ENCODE results near the gene NCKAP5.

NCKAP5 gene

DNA sequence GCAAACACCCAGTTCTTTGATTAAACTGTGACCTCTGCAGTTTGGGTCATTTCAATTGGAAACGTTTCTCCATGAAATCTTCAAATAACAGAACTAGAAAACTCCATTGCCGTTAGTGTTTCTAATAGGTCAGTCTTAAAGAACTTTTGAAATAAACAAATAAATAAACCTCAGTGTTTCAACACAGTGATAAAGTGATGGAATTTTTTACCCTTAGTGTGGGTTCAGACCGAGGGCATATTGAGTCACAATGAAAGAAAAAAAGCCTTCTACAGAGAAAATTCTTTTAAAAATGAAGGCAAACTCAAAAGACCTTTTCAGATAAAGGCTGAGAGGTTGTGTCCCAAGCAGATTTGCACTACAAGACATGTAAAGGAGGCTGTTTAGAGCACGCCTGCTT is 149.6 kb downstream of the NCKAP5 start:
- DNase-seq, result no peak

DNA sequence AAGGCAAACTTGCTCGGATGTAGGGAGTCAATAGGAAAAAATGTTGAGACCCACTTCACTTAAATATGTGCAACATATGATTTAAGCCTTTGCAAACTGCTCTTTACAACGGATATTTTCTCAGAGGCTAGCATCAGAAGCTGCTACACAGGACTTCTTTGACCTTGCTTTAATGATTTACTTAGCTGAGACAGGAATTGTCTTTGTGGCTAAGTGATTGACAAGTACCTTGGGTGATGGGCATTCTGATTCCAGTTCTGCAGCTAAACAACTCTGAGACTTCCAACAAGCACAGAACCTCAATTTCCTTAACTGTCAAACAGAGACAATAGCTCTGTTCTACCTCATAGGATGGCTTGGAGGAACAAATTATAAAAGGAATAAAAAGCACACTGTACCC is 150.2 kb downstream of the NCKAP5 start:
- DNase-seq, result no peak

DNA sequence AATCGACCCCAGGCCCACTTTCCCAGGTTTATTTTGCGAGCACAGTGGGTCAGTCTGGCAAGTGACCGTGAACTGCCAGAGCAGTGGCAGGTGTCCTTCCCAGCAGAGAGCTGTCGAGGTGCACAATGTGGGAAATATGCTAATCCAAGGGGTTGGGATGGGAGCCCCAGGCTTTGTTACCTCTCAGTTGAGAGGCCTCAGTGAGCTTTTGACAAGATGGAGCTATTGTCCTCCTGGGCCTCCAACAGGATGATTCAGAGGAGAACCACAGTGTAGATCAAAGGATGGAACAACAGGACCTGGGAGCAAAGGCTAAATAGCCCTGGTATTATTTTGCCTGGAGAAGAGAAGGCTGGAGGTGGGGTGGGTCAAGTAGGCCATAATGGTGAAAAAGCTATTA is 150.8 kb downstream of the NCKAP5 start:
- DNase-seq, result no peak

DNA sequence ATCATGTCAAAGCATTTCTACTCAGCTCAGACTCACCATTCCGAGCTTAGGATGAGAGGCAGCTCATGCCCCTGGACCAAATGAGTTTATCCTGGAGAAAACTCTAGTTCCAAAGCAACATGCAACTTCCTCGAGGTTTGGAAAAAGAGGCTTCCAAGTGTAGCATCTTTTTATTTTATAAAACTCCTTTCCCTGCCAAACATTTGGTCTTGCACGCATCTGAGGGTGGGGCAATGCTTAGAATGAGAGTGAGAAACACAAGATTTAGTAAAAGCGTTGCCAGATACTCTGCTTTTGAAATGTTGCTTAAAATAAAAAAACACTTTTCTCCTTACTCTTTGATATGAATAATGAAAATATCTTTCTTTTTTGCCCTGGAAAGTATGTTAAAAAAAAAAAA is 151.5 kb downstream of the NCKAP5 start:
- no peak for DNase-seq

DNA sequence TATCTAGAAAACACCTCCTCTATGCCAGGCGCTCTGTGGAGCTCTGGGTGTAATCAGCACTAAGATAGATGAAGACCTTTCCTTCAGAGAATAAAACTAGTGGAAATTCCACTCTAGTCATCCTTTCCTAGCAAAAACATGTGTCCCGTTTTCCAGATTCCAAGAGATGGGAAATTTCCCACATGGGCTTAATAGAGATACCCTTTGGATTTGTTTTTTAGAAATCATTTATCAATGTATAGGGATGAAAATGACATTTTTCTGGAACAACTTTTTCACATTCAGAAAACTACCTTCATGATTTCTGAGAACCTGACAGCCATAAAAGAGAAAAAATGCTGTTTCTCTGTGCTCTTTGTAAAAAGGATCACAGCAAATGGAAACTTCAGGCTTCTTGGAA is 152.1 kb downstream of the NCKAP5 start:
- DNase-seq, result no peak

DNA sequence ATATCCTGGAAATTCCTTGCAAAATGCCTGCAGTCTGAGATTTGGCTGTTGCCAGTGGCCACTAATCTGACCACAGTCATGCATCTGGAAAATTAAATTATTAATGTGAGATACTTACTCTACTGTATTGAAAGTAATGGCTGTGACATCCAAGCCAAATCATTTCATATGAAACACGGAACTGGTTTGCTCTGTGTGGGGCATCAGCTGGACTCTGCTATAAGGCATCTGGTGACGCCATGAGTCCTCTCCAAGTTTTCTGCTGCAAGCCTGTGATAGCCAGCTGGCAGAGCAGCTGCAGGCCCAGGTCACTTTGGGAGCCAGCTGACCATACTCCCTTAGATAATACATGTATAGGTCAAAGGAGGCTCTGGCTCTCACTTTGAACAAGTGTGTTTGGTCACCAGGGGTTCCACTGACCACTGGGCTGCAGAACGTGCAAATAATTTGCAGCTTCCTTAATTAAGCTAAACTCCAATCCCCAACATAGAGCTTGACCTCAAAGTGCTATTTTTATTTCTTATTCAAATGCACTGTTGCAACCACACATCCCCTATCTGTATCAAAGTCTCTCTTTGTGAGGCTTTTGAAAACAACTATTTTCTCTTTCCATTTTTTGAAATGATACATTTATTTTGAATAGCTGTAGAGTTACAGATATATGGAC is 152.9 kb downstream of the NCKAP5 start:
- no peak for DNase-seq

DNA sequence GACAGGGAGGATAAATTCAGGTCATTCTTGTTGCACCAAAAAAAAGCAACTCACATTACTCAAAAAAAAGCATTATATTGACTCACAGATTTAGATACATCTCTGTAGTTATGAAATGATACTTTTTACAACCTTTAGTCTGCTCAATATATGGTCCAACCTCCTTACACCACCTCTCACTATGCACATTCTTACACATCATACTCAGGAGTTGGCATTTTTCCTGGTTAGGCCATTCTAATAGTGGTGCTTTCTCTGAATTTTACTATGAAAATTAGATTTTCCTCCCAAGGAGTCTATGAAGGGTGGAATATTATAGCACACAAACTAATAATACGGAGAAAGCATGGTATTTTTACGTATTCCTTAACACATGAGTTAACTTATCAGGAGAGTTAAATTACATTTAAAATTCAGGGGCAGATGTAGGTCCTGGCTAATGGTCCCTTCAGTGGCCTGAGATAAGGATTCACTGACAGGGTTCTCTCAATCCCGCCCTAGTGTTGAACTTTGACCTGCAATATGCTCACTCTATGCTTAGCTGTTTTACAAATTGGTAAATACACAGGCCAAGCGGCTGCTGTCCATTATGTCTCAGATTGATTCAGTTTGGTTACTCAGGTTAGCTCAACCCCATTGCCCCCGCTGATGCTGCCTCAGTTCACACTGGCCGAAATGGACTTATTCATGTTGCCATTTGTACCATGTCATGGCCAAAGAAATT is 153.6 kb downstream of the NCKAP5 start:
- DNase-seq, result no peak

DNA sequence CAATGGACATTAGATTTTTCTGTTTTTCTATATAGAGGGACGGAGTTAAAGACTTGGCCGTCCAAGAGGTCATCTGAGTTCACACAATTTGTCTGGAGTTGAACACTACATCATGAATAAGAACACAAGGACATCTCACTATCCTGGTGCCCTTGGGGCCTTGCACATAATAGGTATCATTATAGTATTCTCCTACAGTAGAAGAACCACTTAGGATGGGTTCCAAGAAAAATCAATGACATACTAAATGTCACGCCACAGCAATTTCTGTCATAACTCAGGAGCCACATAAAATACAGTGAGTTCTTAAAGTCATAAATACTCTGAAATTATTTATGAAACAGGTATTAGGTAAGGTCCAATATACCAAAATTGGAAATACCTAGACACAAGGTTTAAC is 154.4 kb downstream of the NCKAP5 start:
- no peak for DNase-seq

DNA sequence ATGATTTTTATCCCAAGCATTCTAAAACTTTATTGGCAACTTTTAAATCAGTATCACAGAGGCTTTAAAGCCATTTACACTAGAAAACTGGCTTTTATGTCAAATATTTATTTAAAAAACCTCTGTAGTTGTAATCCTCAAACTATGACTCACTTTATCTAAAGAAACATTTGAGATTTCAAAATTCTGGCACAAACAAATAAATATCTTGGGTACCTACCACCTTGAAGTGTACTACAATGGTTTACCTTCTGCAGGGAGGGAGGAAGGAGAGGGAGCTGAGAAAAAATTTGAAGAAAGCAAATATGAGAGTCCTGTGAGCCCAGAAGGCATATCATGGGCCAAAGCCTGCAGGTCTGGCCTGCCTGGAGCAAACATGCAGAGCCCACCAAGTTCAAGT is 155.6 kb downstream of the NCKAP5 start:
- DNase-seq, result no peak

DNA sequence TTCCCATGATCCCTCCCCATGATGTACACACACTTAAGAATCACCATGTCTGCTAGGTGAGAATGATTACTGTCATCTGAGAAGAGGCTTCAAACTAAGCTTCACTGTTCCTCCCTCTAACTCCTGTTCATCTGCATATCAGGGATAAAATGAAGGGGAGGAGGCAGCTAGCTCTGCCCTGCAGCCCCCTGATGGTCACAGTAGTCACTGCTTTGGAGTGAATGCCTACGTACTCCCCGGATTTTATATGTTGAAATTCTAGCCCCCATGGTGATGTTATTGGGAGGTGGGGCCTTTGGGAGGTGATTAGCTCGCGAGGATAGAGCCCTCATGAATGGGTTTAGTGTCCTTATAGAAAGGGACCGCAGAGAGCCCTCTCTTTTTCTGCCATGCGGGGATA is 156.4 kb downstream of the NCKAP5 start:
- no peak for DNase-seq

DNA sequence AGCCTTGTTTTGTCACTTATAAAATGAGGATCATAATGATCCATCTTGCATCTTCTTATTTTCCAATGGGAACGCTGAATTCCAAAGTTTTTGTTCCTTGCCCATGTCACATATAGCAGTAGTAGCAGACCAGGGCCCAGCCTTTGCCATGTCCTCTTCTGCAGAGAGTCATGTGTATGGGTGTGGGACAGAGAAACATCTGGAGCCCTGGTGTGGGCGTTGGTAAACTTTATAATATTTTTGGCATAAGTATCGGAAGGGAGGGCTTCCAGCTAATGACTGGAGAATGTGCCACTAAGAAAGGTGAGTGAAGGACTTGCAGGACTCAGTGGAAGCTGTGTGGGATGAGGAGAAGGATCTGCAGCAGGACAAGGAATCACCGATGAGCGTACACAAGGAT is 157.2 kb downstream of the NCKAP5 start:
- DNase-seq, result no peak

DNA sequence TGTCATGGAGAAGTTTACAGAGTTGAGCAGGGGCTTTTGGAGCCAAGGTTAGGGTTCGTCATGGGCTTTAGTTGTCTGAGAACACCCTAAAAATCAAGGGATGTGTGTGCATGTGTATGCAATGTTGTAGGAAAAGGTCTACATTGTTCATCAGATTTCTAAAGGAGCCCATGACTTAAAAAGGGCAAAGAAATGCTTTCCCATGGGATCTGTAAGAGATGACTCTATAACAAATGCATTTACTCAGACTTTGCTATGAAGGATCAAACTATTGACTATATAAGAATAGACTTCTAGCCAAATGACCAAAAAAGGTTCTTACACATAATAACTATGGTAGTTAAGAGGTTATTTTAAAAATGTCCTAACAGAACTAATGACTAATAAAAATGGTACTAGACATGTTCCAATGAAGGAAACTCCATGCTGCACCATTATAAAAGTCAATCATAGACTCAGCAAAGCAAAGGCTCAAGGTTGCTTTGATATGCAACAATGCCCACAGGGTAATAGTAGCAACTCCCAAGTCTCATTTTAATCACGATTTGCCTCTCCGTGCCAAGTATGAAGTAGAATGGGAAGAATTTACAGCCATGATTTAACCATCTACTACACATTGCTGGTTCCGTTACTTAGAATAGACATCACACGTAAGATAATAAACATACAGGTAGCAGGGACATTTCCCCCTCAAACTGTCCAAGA is 158.5 kb downstream of the NCKAP5 start:
- DNase-seq, result no peak

DNA sequence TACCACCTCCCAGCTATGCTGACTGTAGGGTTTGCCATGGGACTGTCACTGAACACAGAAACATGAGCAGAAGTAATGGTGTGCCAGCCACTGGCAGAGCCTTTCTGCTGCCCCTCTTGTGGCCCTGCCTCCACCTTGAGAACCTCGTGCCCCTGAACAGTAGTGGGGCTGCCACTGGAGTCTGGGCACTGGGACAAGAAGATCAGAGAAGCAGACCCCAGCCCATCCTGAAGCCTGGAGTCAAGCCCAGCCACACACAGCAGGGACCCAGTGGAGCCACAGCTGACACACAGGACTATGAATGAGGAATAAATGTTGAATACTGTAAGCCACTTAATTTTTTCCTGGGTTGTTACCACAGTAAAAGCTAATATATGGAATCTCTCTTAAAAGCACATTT is 159.6 kb downstream of the NCKAP5 start:
- DNase-seq, result no peak

DNA sequence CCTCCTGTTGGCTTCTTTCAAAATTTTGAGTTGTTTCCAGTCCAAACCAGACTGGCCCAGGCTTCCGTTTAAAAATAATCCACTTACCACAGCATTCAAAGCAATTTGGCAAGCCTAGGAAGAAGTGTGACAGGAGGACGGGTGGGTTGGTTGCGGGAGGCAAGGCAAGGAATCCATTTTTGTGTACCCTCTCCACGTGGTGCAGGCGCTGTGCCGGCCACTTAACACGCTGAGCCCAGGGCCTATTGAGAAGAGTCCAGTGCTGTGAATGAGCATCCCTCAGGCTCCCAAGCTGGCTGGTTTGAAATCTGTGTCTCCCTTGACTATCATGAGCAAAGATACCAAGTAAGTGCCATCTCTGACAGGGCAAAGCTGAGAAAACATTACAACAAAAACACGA is 160.9 kb downstream of the NCKAP5 start:
- no peak for DNase-seq

DNA sequence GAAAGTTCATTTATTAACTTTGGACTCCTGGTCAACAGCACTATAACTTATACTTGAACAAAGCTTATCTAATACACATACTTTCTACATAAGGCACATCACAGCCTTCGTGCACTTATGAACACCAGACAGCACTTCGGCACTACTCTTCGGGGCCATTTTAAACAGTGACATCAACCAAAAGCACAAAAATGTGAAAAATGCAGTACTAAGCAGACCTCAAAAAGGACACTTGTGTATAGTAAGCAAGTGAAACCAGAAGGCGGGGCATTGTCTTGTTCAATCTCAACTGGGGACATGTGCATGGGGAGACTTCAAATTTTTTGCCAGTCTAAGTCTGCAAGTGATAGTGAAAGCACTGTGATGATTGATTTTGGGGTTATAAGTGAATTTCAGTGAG is 163.0 kb downstream of the NCKAP5 start:
- DNase-seq, result no peak

DNA sequence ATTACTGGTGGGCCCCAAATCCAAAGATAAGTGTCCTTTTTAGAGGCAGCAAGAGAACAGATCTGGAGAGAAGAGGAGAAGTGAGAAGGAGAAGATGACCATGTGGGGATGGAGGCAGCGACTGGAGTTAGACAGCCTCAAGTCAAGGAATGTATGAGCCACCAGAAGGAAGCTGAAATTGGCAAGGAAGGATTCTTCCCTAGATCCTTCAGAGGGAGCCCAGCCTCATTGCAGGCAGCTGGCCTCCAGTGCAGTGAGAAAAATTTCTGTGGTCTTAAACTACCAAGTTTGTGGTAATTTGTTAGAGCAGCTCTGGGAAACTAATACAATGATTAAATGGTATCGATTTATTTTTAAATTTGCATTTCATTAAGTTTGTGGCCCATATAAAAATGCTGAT is 167.9 kb downstream of the NCKAP5 start:
- DNase-seq, result no peak

DNA sequence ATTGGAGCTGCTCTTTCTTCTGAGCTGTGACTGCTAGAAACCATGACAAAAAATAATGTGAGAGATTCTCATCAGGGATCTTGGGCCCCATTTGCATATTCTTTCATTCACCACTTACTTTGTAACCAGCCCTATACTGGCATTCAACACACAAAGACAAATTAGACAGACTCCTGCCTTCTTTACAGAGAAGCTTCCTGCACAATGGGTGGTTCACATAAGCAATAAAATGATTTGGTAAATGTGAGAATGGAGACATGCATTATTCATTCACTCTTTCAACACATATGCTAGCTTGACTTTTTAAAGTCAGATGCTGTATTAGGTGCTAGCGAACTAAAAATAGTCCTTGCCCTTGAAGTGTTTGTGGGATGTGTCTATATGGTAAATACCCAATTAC is 174.4 kb downstream of the NCKAP5 start:
- no peak for DNase-seq

DNA sequence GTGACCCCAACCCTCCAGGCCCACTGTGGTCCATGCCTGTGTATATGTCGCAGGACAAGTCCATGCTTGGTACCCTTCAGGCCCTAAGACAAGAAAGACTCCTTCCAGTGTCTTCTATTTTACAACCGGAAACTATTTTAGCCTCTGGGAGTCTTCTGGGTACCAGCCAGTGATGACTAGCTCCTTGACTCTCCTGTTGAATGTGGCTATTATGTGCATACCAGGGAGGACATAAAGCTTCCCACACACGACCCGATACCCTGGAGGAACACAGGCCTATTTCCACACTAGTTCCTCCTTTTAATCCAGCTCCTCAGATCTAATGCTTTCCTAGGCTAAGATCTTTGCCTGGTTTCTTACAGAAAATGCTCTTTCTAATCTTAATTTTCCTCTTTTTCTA is 178.1 kb downstream of the NCKAP5 start:
- no peak for DNase-seq

DNA sequence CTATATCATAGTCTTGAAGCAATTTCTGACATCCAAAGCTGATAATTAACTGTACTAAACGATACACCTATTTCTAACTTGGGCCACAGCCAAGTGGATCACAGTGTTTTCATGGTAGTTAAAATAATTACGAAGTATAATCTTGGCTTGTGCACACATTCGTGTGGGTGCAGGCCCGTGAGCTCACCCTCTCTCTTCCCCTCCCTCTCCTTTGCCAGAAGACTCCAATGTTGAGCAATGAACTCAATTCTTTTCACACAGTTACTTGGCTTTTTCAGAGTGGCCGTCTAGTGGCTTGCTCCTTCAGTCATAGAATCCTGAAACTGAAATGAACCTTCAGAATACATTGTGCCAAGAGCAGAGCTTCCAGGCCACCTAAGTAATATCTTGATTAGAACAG is 178.7 kb downstream of the NCKAP5 start:
- no peak for DNase-seq

DNA sequence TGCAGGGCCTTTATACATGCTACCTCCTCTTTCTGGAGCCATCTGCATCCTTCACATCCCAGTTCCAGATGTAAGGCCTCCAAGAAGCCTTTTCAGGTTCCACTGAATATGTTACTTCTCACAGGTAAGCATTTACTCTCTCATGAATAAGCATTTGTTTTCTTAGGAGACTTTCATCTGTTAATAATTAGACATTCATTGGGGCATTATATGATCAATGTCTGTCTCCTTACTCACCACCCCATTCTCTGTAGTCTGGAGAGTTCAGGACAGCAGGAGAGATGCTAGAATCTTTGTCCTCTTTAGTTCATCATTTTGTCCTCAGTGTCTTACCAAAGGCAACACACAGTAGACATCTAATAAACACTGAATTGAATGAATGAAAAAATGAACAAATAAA is 185.7 kb downstream of the NCKAP5 start:
- DNase-seq, result no peak

DNA sequence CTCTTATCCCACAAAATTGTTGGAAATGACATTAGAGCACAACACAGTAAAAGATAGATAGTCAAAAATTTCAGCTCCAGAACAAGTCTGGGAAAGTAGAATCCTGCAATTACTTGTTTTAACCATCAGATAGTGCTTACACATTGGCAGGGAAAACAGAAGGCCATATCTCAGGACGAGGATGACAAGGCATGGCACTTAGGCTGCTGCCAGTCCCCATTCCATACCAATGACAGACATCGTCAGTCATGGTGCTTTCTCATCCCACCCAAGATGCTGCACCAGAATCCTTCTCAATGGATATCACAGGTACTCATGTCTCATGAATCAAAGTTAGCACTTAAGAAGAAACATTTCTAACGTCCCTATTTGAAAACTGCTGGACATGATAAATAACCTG is 187.3 kb downstream of the NCKAP5 start:
- DNase-seq, result no peak

DNA sequence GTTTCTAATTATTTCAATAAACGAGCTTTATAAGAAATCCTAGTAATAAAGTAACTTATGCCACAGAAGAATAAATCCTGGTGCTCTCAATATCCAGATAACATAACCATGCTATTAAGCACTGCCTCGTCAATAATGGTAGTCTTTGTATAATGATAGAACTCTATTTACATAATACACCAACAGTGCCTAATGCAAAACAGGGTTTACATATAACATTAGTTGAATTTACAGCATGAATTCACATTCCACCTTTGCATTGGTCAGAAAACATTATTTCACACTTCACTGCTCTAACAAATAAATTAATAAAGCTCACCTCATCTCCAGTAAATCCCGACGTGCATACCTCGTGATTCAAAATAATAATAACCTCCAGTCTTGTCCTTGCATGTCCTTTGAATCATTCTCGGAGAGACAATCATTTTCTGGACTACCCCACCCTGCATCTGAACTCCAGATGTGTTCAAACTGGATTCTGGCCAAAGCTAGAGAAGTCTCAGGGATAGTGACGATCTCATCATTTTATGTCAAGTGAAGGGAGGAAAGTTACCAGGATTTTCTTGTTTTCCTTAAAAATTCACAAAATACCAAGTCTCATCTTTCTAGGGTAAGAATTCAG is 189.2 kb downstream of the NCKAP5 start:
- no peak for DNase-seq

DNA sequence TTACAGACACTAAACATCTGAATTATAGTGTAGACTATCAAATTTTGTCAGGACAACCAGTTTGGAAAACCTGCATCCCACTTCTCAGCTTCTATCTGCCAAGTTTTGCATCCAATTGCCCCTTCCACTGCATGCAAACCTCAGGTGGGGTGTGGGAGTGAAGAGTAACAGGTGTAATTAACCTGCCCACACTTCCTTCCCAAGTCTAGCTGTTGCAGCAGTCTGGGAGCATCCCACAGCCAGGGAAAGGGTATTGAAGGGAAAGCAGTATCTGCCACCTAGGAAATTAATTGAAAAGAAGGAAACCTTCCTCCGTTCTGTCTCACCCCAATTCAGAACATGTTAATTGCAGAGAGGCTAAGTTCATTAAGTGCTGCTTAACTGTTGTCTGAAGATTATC is 189.9 kb downstream of the NCKAP5 start:
- no peak for DNase-seq

DNA sequence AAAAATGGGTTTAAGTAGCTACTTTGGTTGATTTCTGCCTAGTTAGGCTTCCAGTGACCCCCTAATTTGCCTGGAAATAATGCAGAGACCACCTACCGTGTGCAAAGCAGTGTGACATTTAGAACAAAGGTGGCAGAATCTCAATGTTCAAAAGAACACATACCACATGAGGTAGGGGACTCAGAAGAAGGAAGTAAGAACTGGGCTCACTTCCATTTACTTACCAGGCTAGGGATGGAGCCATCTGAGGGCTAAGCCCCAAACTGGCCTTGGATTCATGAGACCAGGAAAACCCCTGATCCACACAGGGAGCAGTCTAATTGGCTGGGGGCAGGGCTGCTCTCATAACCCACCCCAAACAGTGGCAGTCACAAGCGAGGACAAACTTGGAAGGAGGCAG is 190.7 kb downstream of the NCKAP5 start:
- DNase-seq, result no peak
